ENCODE data around the gene ANKUB1. TPM values are rescaled to one million over a fixed set of nuclear protein-coding genes. Genes with fewer than 3 reads are reported as not detected.

ANKUB1 gene
- total and polyA plus RNA-seq, 4 donors: not detected

- 0% methylated on average over 29 of the region's 29 CpGs for WGBS, 2 donors
- H3K27ac ChIP-seq (ENCODE audit: low read depth in 1 of 2, low read length in 2 of 2): peak overlapping the region; percentile 45 to 83
- intact Hi-C loops (cut with DNase I): no loop called here
- peaks cover 0 to 3% of the 10 kb centered on the region in 2 donors for H3K4me1 ChIP-seq (ENCODE audit: control insufficient read depth in 1 of 2, insufficient read depth in 2 of 2, low read length in 2 of 2)
- peak overlapping the region; percentile 46 to 90 for H3K4me3 ChIP-seq (ENCODE audit: low read length in 2 of 2)
- H3K9me3 ChIP-seq (ENCODE audit: control insufficient read depth, low read length): no peaks in the 10 kb centered on the region
- no peaks in the 10 kb centered on the region for H3K27me3 ChIP-seq (ENCODE audit: control insufficient read depth in 1 of 2, insufficient read depth in 2 of 2, low read length in 1 of 2)
- peak; percentile 66 for ATAC-seq (ENCODE audit: low FRiP score)
- DNase-seq: peak; percentile 59 to 70
- H3K36me3 ChIP-seq (ENCODE audit: control insufficient read depth in 1 of 2, insufficient read depth in 2 of 2, low read length in 1 of 2): no peaks in the 10 kb centered on the region
Measured at GRCh38 chr3:149813367-149814281, 21.3 kb upstream of the ANKUB1 start.

DNA sequence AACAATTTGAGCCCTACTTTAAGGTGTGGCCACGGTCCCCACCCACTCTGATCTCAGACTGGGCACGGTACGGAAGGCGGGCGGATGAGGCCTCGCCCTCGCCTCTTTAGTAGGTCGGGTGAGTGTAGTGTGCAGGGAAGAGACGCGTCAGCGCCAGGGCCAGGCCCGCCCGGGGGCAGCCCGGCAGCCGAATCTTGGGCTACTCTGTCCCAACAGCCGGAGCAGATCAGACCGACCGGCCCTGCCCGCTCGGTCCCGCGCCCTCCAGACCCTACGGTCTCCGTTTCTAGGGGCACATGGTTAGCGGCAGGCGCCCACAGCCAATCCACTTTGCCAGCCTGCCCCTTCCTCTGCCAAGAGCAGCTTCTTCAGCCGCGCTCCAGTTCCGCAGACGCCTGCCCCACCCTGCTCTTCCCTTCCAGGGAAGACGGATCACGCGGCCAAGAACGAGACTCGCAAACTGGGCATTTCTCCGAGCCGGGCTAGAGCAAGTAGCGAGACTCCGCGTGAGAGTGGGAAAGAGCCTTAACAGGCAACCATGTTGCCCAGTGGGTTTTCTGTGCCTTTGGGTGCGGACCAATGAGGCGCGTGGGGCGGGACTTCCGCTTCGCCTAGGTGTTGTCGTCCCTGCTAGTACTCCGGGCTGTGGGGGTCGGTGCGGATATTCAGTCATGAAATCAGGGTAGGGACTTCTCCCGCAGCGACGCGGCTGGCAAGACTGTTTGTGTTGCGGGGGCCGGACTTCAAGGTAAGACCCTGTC, 20.4 kb upstream of the ANKUB1 start, which contains the start of gene RNF13:
Gene RNF13 (plus strand): TSS at position 610 of the 761 bp plus-strand sequence. CDS start 32,812 bp downstream, outside the sequence.
- Histone ChIP-seq H3K9me3 (ENCODE audit: control insufficient read depth, low read length) (no peaks in the 10 kb centered on the region), H3K4me1 (ENCODE audit: control insufficient read depth in 1 of 2, insufficient read depth in 2 of 2, low read length in 2 of 2) (peaks cover 0 to 3% of the 10 kb centered on the region in 2 donors), H3K36me3 (ENCODE audit: control insufficient read depth in 1 of 2, insufficient read depth in 2 of 2, low read length in 1 of 2) (no peaks in the 10 kb centered on the region), H3K27me3 (ENCODE audit: control insufficient read depth in 1 of 2, insufficient read depth in 2 of 2, low read length in 1 of 2) (no peaks in the 10 kb centered on the region), H3K27ac (ENCODE audit: low read depth in 1 of 2, low read length in 2 of 2) (peak within 1 kb of the TSS; percentile 83 to 89), H3K4me3 (ENCODE audit: low read length in 2 of 2) (peak within 1 kb of the TSS; percentile 46 to 90)
- peak; percentile 97 for ATAC-seq (ENCODE audit: low FRiP score)
- WGBS, 2 donors: 0% methylated on average over 52 to 56 of the region's 56 CpGs
- intact Hi-C loops (cut with DNase I): no loop called here
- DNase-seq: peak; percentile 99

DNA sequence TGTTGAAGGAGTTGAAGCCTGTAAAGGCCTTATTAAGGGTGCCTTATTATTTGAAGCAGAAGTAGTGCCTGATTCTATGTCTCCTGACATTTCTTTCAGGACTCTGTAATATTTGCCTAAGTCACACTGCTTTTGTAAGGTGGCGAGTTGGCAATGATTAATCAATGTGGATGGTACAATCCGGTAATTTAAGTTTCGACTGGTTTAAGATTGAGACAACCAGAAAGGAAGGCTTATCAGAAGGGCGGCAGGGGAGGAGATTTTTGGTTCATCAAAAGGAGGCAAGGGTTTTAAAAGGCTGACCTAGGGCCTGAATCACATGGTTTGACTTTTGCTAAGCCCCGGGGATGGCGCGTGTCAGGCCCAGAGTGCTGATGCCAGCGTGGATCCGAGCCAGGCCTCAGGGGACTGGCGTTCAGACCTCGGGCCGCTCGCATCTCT, 19.8 kb upstream of the ANKUB1 start:
- H3K27ac ChIP-seq (ENCODE audit: low read depth in 1 of 2, low read length in 2 of 2): peak overlapping the region; percentile 62 to 89

GRCh38 chr3:149810846-149811245, 18.5 kb upstream of the ANKUB1 start:
- Histone ChIP-seq H3K27ac (ENCODE audit: low read depth in 1 of 2, low read length in 2 of 2) (no peak overlapping the region), H3K4me1 (ENCODE audit: control insufficient read depth in 1 of 2, insufficient read depth in 2 of 2, low read length in 2 of 2) (peaks cover 0 to 3% of the 10 kb centered on the region in 2 donors), H3K27me3 (ENCODE audit: control insufficient read depth in 1 of 2, insufficient read depth in 2 of 2, low read length in 1 of 2) (no peaks in the 10 kb centered on the region), H3K36me3 (ENCODE audit: control insufficient read depth in 1 of 2, insufficient read depth in 2 of 2, low read length in 1 of 2) (no peaks in the 10 kb centered on the region), H3K9me3 (ENCODE audit: control insufficient read depth, low read length) (no peaks in the 10 kb centered on the region), H3K4me3 (ENCODE audit: low read length in 2 of 2) (no peak overlapping the region)
- no peak for ATAC-seq (ENCODE audit: low FRiP score)
- intact Hi-C loops (cut with DNase I): no loop called here
- 89 to 91% methylated on average over 2 of the region's 2 CpGs for WGBS, 2 donors
- no peak for DNase-seq

More for the DNA sequence above, 19.8 kb upstream of the ANKUB1 start:
- H3K27me3 ChIP-seq (ENCODE audit: control insufficient read depth in 1 of 2, insufficient read depth in 2 of 2, low read length in 1 of 2): no peaks in the 10 kb centered on the region
- no peaks in the 10 kb centered on the region for H3K9me3 ChIP-seq (ENCODE audit: control insufficient read depth, low read length)
- no peaks in the 10 kb centered on the region for H3K36me3 ChIP-seq (ENCODE audit: control insufficient read depth in 1 of 2, insufficient read depth in 2 of 2, low read length in 1 of 2)
- peak overlapping the region in 1 of 2 donors; percentile 90 for H3K4me3 ChIP-seq (ENCODE audit: low read length in 2 of 2)
- H3K4me1 ChIP-seq (ENCODE audit: control insufficient read depth in 1 of 2, insufficient read depth in 2 of 2, low read length in 2 of 2): peaks cover 0 to 3% of the 10 kb centered on the region in 2 donors
- ATAC-seq (ENCODE audit: low FRiP score): no peak
- WGBS, 2 donors: 15 to 18% methylated on average over 13 of the region's 13 CpGs
- intact Hi-C loops (cut with DNase I): no loop called here
- no peak for DNase-seq

- no peak for DNase-seq
- intact Hi-C loops (cut with DNase I): loop anchor here (5.0 kb wide), 1 partner anchor 42 kb away; no protein-coding TSS in a partner anchor
- Histone ChIP-seq H3K4me3 (ENCODE audit: low read length in 2 of 2) (no peak overlapping the region), H3K9me3 (ENCODE audit: control insufficient read depth, low read length) (no peaks in the 10 kb centered on the region), H3K4me1 (ENCODE audit: control insufficient read depth in 1 of 2, insufficient read depth in 2 of 2, low read length in 2 of 2) (no peaks in the 10 kb centered on the region), H3K27me3 (ENCODE audit: control insufficient read depth in 1 of 2, insufficient read depth in 2 of 2, low read length in 1 of 2) (no peaks in the 10 kb centered on the region), H3K27ac (ENCODE audit: low read depth in 1 of 2, low read length in 2 of 2) (no peak overlapping the region), H3K36me3 (ENCODE audit: control insufficient read depth in 1 of 2, insufficient read depth in 2 of 2, low read length in 1 of 2) (no peaks in the 10 kb centered on the region)
- no peak for ATAC-seq (ENCODE audit: low FRiP score)
Measured at GRCh38 chr3:149809699-149810098, 17.3 kb upstream of the ANKUB1 start.

DNA sequence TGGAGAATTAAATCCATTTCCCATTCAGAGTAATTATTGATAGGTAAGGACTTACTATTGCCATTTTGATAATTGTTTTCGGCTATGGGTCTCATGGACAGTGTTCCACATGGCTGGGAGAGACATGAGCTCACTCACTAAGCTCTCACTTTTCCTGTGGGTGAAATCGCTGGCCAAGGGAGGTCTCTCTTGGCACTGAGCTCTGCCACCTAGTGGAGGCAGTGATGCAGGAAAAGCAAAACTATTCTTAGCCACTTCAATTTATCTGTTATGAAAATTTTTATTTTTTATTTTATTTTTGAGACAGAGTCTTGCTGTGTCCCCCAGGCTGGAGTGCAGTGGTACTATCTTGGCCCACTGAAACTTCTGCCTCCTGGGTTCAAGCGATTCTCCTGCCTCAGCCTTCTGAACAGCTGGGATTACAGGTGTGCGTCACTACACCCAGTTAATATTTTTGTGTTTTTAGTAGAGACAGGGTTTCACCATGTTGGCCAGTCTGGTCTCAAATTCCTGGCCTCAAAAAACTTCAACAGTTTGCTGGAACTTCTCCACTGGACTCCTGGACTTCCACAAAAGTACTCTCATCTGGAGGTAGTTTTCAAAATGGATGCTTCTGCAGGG, 16.0 kb upstream of the ANKUB1 start:
- Histone ChIP-seq H3K4me3 (ENCODE audit: low read length in 2 of 2) (no peak overlapping the region), H3K9me3 (ENCODE audit: control insufficient read depth, low read length) (no peaks in the 10 kb centered on the region), H3K27me3 (ENCODE audit: control insufficient read depth in 1 of 2, insufficient read depth in 2 of 2, low read length in 1 of 2) (no peaks in the 10 kb centered on the region), H3K4me1 (ENCODE audit: control insufficient read depth in 1 of 2, insufficient read depth in 2 of 2, low read length in 2 of 2) (no peaks in the 10 kb centered on the region), H3K27ac (ENCODE audit: low read depth in 1 of 2, low read length in 2 of 2) (no peak overlapping the region), H3K36me3 (ENCODE audit: control insufficient read depth in 1 of 2, insufficient read depth in 2 of 2, low read length in 1 of 2) (no peaks in the 10 kb centered on the region)
- intact Hi-C loops (cut with DNase I): loop anchor here (5.0 kb wide), 1 partner anchor 41 kb away; no protein-coding TSS in a partner anchor
- DNase-seq (peak in 1 of 2 donors; percentile 80), ATAC-seq (ENCODE audit: low FRiP score) (no peak)
- 27 to 28% methylated on average over 4 of the region's 4 CpGs for WGBS, 2 donors

DNA sequence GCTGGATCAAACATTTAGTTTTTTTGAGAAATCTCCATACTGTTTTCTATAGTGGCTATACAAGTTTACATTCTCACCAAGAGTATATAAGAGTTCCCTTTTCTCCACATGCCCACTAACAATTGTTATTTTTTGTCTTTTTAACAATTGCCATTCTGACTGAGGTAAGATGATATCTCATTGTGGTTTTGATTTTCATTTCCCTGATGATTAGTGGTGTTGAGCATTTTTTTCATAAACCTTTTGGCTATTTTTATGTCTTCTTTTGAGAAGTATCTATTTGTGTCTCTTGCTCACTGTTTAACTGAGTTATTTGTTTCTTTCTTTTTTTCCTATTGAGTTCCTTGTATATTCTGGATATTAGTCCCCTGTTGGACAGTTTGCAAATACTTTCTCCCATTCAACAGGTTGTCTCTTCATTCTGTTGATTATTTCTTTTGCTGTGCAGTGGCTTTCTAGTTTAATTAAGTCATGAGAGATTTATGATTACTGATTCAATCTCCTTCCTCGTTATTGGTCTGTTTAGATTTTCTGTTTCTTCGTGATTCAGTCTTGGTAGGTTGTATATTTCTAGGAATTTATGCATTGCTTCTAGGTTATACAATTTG, 13.9 kb upstream of the ANKUB1 start:
- intact Hi-C loops (cut with DNase I): loop anchor here (5.0 kb wide), 1 partner anchor 39 kb away; no protein-coding TSS in a partner anchor
- H3K9me3 ChIP-seq (ENCODE audit: control insufficient read depth, low read length): no peaks in the 10 kb centered on the region
- no peaks in the 10 kb centered on the region for H3K4me1 ChIP-seq (ENCODE audit: control insufficient read depth in 1 of 2, insufficient read depth in 2 of 2, low read length in 2 of 2)
- no peaks in the 10 kb centered on the region for H3K27me3 ChIP-seq (ENCODE audit: control insufficient read depth in 1 of 2, insufficient read depth in 2 of 2, low read length in 1 of 2)
- WGBS, 2 donors: 75% methylated on average over 2 of the region's 2 CpGs
- H3K4me3 ChIP-seq (ENCODE audit: low read length in 2 of 2): no peak overlapping the region
- no peaks in the 10 kb centered on the region for H3K36me3 ChIP-seq (ENCODE audit: control insufficient read depth in 1 of 2, insufficient read depth in 2 of 2, low read length in 1 of 2)
- ATAC-seq (ENCODE audit: low FRiP score): no peak
- no peak for DNase-seq
- no peak overlapping the region for H3K27ac ChIP-seq (ENCODE audit: low read depth in 1 of 2, low read length in 2 of 2)

DNA sequence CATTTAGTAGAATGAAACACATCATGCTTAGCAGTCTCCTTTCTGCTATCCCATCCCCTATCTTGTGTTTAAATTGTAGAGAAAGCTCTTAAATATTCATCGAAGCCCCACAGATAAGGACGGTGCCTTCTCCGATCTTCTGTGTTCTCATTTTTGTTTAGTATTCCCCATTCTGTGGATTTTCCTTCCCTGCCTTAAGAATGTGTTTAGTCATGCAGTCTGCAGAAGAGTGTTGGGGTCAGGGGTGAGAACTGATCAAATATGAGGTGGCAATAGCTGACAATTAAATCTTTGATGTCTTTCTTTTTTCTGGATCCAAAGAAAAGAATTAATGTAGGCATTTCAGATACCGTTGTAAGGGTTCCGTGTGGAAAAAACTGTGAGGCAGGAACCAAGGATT, 9.3 kb upstream of the ANKUB1 start:
- intact Hi-C loops (cut with DNase I): no loop called here

More for the DNA sequence above, 9.3 kb upstream of the ANKUB1 start:
- no peak for ATAC-seq (ENCODE audit: low FRiP score)
- H3K36me3 ChIP-seq (ENCODE audit: control insufficient read depth in 1 of 2, insufficient read depth in 2 of 2, low read length in 1 of 2): no peaks in the 10 kb centered on the region
- H3K27ac ChIP-seq (ENCODE audit: low read depth in 1 of 2, low read length in 2 of 2): no peak overlapping the region
- H3K4me1 ChIP-seq (ENCODE audit: control insufficient read depth in 1 of 2, insufficient read depth in 2 of 2, low read length in 2 of 2): no peaks in the 10 kb centered on the region
- 69 to 70% methylated on average over 5 of the region's 5 CpGs for WGBS, 2 donors
- no peaks in the 10 kb centered on the region for H3K27me3 ChIP-seq (ENCODE audit: control insufficient read depth in 1 of 2, insufficient read depth in 2 of 2, low read length in 1 of 2)
- no peak for DNase-seq
- H3K9me3 ChIP-seq (ENCODE audit: control insufficient read depth, low read length): no peaks in the 10 kb centered on the region
- no peak overlapping the region for H3K4me3 ChIP-seq (ENCODE audit: low read length in 2 of 2)
